Epithelial cell of proximal tubule (primary cell): ENCODE data around the gene PDRG1. TPM values are rescaled to one million over a fixed set of nuclear protein-coding genes. Genes with fewer than 3 reads are reported as not detected.

Experiments used
- DNase-seq: peaks from one replicate; pipeline ENCODE4 v3.0.0-alpha.2; 2011; ENCODE audit warnings: low read depth
- H3K4me3 ChIP-seq: 2 replicates; pipeline ENCODE4 v1.5.1; 2011; ENCODE audit warnings: low read depth, mild to moderate bottlenecking, low read length
- total RNA-seq: library from RNA; depleted of rRNA; stranded (reverse); fragments of >200 nt; gene quantifications from 2 replicates; pipeline ENCODE4 v1.2.3, GENCODE V29; 2015
- TF ChIP-seq, protein P1 (sequence below): conservative IDR thresholded peaks from 2 replicates; pipeline ENCODE4 v1.5.1; 2012; ENCODE audit warnings: low read depth, mild to moderate bottlenecking, low read length

PDRG1 gene
- total RNA-seq, 1 donor from 2014 or later, result 16.5 TPM

DNA sequence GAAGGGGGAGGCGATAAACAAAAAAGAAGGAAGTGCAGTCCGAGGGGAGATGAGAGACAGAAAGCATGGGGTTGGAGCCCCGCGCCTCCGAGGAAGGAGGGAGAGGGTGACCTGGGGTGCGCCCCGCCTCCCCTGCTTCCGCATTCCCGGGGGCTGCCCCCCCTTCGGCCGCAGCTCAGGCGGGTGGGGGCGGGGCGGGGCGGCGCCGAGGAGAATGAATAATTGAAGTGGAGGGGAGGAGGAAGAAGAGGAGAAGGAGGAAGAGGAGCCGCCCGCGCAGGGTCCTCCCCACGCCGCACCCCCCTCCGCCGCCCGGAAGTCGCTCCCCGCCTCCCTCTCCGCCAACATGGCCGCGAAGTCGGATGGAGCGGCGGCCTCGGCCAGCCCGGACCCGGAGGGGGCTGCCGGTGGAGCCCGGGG lies 16.0 kb upstream of the PDRG1 start, which contains the start of gene XKR7:
TSS of gene XKR7 (plus strand) at position 322 of the 420 bp plus-strand sequence. CDS start at position 347, 25 bp downstream.
- TF ChIP-seq, protein P1, sequence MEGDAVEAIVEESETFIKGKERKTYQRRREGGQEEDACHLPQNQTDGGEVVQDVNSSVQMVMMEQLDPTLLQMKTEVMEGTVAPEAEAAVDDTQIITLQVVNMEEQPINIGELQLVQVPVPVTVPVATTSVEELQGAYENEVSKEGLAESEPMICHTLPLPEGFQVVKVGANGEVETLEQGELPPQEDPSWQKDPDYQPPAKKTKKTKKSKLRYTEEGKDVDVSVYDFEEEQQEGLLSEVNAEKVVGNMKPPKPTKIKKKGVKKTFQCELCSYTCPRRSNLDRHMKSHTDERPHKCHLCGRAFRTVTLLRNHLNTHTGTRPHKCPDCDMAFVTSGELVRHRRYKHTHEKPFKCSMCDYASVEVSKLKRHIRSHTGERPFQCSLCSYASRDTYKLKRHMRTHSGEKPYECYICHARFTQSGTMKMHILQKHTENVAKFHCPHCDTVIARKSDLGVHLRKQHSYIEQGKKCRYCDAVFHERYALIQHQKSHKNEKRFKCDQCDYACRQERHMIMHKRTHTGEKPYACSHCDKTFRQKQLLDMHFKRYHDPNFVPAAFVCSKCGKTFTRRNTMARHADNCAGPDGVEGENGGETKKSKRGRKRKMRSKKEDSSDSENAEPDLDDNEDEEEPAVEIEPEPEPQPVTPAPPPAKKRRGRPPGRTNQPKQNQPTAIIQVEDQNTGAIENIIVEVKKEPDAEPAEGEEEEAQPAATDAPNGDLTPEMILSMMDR, result no peak
- DNase-seq, result no peak
- H3K4me3 ChIP-seq, result no peak within 1 kb of the TSS

DNA sequence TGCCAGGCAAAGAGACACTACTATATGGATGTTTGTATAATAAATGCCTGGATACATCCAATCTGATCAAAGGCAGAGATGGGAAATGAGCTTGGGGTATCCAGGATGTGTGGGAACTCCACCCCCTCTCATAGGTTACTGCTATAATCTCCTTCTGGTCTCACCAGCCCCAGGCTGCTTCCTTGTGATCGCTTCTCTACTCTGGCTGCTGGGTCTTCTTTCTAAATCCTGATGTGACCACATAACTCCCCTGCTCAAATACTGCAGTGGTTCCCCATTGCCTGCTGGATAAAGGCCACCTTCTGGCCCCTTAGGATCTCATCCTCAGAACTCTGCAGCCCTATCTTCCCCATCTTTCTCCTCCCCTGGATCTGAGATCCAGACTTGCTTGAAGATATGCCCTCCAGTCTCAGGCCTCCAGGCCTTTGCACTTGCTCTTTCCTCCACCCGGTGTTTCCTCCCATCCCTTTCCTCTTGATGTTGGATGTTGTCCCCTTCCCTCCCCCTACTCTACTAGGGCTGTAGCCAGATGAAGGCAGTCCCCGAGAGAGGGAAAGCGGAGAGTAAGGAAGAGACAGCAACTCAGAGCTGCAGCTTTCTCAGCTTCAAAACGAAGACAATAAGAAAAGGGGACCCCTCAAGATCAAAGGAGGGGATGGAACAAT lies 15.3 kb upstream of the PDRG1 start:
- TF ChIP-seq, protein P1, result no peak
- no peak for DNase-seq
- no peak overlapping the region for H3K4me3 ChIP-seq

DNA sequence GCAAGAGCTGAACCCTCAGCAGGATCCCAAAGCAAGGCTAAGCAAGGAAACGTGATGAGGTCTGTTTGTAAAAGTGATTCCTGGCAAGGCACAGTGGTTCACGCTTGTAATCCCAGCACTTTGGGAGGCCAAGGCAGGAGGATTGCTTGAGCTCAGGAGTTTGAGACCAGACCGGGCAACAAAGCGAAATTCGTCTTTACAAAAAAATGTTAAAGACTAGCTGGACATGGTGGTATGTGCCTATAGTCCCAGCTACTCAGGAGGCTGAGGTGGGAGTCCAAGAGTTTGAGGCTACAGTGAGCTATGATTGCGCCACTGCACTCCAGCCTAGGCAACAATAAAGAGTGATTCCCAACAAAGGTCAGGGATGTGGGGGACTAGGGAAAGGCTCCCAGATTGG lies 12.0 kb upstream of the PDRG1 start:
- no peak overlapping the region for H3K4me3 ChIP-seq
- DNase-seq, result no peak
- TF ChIP-seq, protein P1, result no peak

DNA sequence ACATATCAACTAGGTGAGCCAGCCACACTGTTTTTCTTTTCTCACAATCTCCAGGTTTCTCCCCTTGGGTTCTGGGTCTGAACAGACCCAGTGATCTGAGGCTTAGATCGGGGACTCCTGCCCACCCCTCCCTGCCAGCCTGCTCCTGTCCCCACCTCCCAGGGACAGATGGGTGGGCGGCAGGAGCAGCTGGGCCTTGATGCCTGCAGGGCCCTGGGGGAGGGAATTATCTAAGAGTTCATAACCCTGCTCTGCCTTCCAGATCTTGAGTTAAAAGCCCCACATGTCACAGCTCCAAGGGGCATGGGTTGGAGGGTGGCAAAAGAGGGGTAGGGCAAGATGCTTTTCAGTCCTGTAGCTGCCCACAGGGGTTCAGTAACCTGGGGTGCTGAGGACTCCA lies 10.9 kb upstream of the PDRG1 start:
- TF ChIP-seq, protein P1, result no peak
- H3K4me3 ChIP-seq, result no peak overlapping the region
- no peak for DNase-seq

DNA sequence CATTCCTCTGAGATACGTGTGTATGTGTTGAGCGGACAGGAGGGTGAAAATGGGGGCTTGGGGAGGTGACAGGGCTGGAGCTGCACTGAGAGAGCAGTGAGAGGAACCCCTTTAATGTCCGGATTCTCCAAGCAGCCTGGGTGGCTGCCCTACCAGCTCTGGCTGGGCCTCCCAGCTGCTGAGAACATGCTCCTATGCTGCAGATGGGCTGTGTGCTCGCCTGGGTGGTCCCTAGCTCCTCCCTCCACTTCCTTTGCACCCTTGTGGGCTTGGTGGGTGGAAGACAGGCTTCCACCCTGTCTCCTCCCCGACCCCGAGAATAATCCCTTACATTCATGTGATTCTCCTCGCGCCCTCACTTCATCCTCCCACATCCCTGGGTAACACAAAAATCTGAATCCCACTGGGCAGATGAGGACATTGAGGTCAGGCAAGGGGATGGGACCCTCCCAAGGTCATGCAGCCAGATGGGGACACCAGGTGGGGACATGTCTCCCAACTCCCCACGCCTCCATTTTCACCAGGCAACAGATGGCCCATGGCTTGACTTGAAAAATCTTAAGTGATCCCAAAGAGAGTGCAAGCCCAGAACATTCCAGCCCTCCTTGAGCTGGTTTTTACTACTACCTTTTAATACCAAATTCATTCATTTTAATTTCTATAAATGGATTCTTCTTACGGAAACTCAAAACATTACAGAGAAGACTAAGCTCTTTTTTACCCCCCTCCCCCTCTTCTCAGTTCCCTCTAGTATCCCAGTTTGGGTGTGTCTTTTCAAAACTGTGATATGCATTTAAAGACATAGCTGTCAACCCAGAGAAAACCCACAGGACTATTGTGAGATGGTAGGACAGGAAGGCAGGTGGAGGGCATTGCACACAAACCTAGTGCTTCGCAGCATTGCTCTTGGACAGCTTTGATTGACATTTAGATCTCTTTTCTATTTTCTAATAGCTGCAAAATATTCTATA lies 5.0 kb upstream of the PDRG1 start:
- no peak overlapping the region for H3K4me3 ChIP-seq
- TF ChIP-seq, protein P1, result no peak
- no peak for DNase-seq

DNA sequence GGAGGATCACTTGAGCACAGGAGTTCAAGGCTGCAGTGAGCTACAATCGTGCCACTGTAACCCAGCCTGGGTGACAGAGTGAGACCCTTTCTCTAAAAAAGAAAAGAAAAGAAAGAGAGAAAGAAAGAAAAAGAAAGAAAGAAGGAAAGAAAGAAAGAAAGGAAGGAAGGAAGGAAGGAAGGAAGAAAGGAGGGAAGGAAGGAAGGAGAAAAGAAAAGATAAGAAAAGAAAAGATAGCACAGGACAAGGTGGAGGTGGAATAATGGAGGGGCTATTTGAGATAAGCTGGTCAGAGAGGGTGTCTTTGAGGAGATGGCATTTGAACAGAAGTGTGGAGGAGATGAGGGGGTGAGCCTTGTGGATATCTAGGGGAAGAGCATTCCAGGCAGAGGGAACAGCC lies 2.7 kb upstream of the PDRG1 start:
- no peak overlapping the region for H3K4me3 ChIP-seq
- DNase-seq, result no peak
- TF ChIP-seq, protein P1, result no peak
